Aorta (tissue), 5 donors: ENCODE data around the gene KIF26B. TPM values are rescaled to one million over a fixed set of nuclear protein-coding genes. Genes with fewer than 3 reads are reported as not detected.

Source experiments
- ATAC-seq: fragments of 200-7000 bp; cut with Tn5 transposase; one replicate; pipeline ENCODE4 v1.9.1; 2022; ENCODE audit warnings: moderate library complexity; ENCODE audit not compliant: low FRiP score
- DNase-seq, 2 donors: peaks; one replicate each; pipeline ENCODE4 v3.0.0-alpha.2; 2020
- H3K27ac ChIP-seq, 2 donors: one replicate each; pipeline ENCODE4 v1.5.1; 2013; ENCODE audit warnings: low read length in 2 of 2, mild to moderate bottlenecking in 2 of 2, moderate library complexity in 2 of 2, control low read depth in 1 of 2, inconsistent platforms in 1 of 2, low read depth in 1 of 2
- H3K27me3 ChIP-seq, 2 donors: one replicate each; pipeline ENCODE4 v1.6.1; 2013; ENCODE audit warnings: control low read depth in 1 of 2, low read length in 1 of 2, mild to moderate bottlenecking in 1 of 2, moderate library complexity in 1 of 2; ENCODE audit not compliant: insufficient read depth in 2 of 2, control insufficient read depth in 1 of 2
- H3K36me3 ChIP-seq, 2 donors: one replicate each; pipeline ENCODE4 v1.6.1; 2013; ENCODE audit warnings: control low read depth in 1 of 2, low read length in 1 of 2, mild to moderate bottlenecking in 1 of 2; ENCODE audit not compliant: insufficient read depth in 2 of 2, control insufficient read depth in 1 of 2
- H3K4me1 ChIP-seq, 2 donors: one replicate each; pipeline ENCODE4 v1.6.1; 2013; ENCODE audit warnings: low read length in 2 of 2, control low read depth in 1 of 2, mild to moderate bottlenecking in 1 of 2, moderate library complexity in 1 of 2; ENCODE audit not compliant: insufficient read depth in 2 of 2, control insufficient read depth in 1 of 2
- H3K4me3 ChIP-seq, 2 donors: one replicate each; pipeline ENCODE4 v1.5.1; 2013; ENCODE audit warnings: low read length in 2 of 2, control low read depth in 1 of 2, mild to moderate bottlenecking in 1 of 2
- H3K9me3 ChIP-seq: one replicate; pipeline ENCODE4 v1.6.1; 2013; ENCODE audit warnings: mild to moderate bottlenecking, low read length; ENCODE audit not compliant: control insufficient read depth
- WGBS, 2 donors: extraction: QIAGEN DNeasy Blood & Tissue Kit; methylation state at CpG; one replicate each; pipeline ENCODE4 v1.1.7; 2013; 5-methylcytosine and 5-hydroxymethylcytosine counted together
- intact Hi-C, 2 donors: fragments of 100-400 bp; cut with DNase I; formaldehyde crosslinking; loops; one replicate each; pipeline versions ENCODE4 v1.14.2 to v1.15.0; 2022
- polyA plus RNA-seq, 2 donors: library from polyadenylated mRNA; stranded (reverse); fragments of 200-250 nt; gene quantifications; one replicate each; pipeline ENCODE4 v1.2.3, GENCODE V29; 2013
- total RNA-seq, 2 donors: library from RNA; stranded (reverse); fragmentation: NEBNext Ultra II Directional; extraction: Animal tissue kit (Norgen Biotek cat#: 25700); gene quantifications; one replicate each; pipeline ENCODE4 v1.2.1, GENCODE V29; 2021
- donor health status: healthy with polysubstance abuse.
- donor health status: Bipolar disorder and iron deficiency.
- donor health status: DM: no; HTN: no; CAD: no.
- donor health status: DM: no; HTN: no; CAD: no.
- donor health status: DM: yes; HTN: yes; CAD: no.

The KIF26B gene
- total and polyA plus RNA-seq, 4 donors, result under 0.01 to 0.58 (median 0.30) TPM

- Histone ChIP-seq H3K4me3 (no peak overlapping the region), H3K27me3 (no peaks in the 10 kb centered on the region), H3K9me3 (no peaks in the 10 kb centered on the region), H3K27ac (no peak overlapping the region), H3K4me1 (no peaks in the 10 kb centered on the region), H3K36me3 (no peaks in the 10 kb centered on the region)
- intact Hi-C loops, result no loop called here
- WGBS, 2 donors, result 73 to 76% methylated on average over 21 of the region's 21 CpGs
- DNase-seq (no peak), ATAC-seq (no peak)
These were observed 210.6 kb downstream of the KIF26B start for GRCh38 chr1:245365095-245366020.

- Histone ChIP-seq H3K4me3 (no peak overlapping the region), H3K36me3 (no peaks in the 10 kb centered on the region), H3K4me1 (no peaks in the 10 kb centered on the region), H3K27ac (no peak overlapping the region), H3K9me3 (no peaks in the 10 kb centered on the region), H3K27me3 (no peaks in the 10 kb centered on the region)
- ATAC-seq (no peak), DNase-seq (no peak)
- intact Hi-C loops, result no loop called here
- WGBS, 2 donors, result 95 to 96% methylated on average over 19 of the region's 19 CpGs
These were observed 212.1 kb downstream of the KIF26B start for GRCh38 chr1:245366886-245367285.

DNA sequence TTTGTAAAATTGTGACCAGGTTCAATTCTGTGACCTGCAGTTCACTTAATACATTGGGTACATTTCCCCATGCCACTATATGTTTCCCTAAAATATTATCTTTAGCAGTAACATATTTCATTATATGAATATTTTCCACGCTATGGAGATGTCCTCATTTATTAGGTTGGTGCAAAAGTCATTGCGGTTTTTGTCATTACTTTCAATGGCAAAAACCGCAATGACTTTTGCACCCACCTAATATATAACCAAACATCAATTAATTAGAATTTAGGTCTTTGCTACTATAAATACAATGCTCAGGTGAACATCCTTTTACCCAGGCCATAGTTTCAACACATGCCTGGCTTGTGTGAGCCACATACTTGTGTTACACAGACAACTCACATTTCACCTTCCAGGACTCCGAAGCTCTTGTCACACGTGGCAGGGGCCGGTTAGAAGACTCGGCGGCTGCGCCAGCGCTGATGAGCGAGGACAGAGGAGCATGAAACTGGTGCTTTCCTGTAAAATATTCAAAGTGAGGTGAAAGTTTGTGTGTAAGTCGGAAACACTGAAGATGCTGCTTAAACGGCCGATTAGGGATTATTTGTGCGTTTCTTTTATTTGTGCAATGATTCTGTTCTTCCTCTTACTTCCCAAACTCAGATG, 215.5 kb downstream of the KIF26B start:
- ATAC-seq (no peak), DNase-seq (no peak)
- intact Hi-C loops, result no loop called here
- Histone ChIP-seq H3K27ac (no peak overlapping the region), H3K4me1 (no peaks in the 10 kb centered on the region), H3K27me3 (no peaks in the 10 kb centered on the region), H3K36me3 (no peaks in the 10 kb centered on the region), H3K9me3 (no peaks in the 10 kb centered on the region), H3K4me3 (no peak overlapping the region)
- 86 to 90% methylated on average over 15 of the region's 15 CpGs for WGBS, 2 donors

DNA sequence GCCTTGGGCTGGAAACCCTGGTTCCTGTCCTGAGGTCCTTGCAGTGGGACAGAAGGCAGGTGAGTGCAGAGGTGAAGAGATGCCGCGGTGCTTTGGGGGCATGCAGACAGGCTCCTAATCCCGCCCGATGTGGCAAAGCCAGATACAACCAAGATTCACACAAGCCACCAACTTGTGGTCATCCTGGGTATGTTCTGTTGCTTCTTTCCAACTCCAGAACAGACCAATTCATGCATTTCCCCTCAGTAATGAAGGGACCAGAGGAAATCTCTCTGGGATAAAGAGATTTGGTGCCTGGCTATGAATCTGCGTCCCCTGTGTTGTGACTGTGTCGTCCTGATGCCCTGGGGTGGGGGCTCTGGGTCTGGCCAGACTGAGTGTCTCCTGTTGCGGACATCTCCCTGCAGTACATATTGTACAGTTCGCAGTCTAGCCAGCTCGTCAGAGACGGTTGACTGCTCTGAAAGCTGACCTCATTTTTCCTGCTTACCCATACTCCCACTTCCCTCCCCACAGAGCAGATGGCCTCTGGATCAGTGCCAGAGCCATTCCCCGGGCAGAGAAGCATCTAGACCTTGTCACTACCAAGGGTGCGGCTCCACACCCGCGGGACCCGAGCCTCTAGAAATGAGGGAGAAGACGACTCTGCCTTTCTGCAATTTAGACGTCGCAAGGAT, 216.3 kb downstream of the KIF26B start:
- Histone ChIP-seq H3K4me1 (no peaks in the 10 kb centered on the region), H3K9me3 (no peaks in the 10 kb centered on the region), H3K4me3 (no peak overlapping the region), H3K36me3 (no peaks in the 10 kb centered on the region), H3K27ac (no peak overlapping the region), H3K27me3 (no peaks in the 10 kb centered on the region)
- intact Hi-C loops, result no loop called here
- no peak for DNase-seq
- 68 to 73% methylated on average over 18 of the region's 18 CpGs for WGBS, 2 donors
- peak; percentile 24 for ATAC-seq

DNA sequence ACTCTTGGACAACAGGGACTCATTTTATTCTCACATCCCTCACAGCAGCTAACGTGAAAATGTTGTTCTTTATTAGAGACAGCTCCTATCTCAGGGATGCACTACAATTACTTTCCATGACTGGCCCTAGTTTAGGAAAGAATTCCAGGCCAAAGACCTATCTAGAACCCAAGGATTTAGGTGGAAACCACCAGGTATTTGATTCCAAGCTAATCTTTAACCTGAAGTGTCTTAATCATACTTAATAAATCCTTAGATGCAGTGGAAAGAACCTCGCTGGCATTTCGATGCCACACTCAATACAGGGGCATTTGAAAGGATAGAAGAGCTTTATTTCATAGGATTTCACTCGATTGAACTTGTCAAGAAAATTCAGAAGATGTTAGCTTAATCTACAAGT, 218.3 kb downstream of the KIF26B start:
- 82 to 86% methylated on average over 4 of the region's 4 CpGs for WGBS, 2 donors
- H3K27me3 ChIP-seq, result no peaks in the 10 kb centered on the region

GRCh38 chr1:245375789-245376460, 221.1 kb downstream of the KIF26B start:
- 87% methylated on average over 12 of the region's 12 CpGs for WGBS, 2 donors
- intact Hi-C loops, result no loop called here

More for the DNA sequence above, 218.3 kb downstream of the KIF26B start:
- intact Hi-C loops, result no loop called here
- ATAC-seq, result no peak
- H3K4me1 ChIP-seq, result no peaks in the 10 kb centered on the region
- no peak overlapping the region for H3K4me3 ChIP-seq
- no peak overlapping the region for H3K27ac ChIP-seq
- H3K36me3 ChIP-seq, result no peaks in the 10 kb centered on the region
- no peaks in the 10 kb centered on the region for H3K9me3 ChIP-seq
- DNase-seq, result no peak

DNA sequence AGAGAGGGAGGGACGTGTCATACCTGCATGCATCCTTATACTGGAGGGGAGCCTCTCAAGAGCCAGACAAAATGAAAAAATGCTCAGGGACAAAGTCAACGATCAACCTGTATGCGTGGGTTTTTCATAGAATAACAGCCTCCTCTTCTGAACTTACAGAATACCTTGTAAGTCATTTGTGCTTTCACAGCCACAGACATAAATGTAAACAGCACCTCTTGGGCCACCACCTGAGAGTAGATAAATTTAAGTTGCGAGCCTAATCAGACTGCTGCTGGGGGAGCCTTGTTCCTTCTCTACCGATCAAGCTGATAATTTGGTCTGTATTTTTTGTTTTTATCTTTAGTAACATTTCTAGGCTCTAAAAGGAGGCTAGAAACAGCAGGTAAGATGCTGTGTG, 223.1 kb downstream of the KIF26B start:
- DNase-seq (no peak), ATAC-seq (no peak)
- Histone ChIP-seq H3K4me1 (no peaks in the 10 kb centered on the region), H3K27me3 (no peaks in the 10 kb centered on the region), H3K4me3 (no peak overlapping the region), H3K36me3 (no peaks in the 10 kb centered on the region), H3K27ac (no peak overlapping the region), H3K9me3 (no peaks in the 10 kb centered on the region)
- intact Hi-C loops, result no loop called here
- 78 to 81% methylated on average over 5 of the region's 5 CpGs for WGBS, 2 donors

More at GRCh38 chr1:245375789-245376460, 221.1 kb downstream of the KIF26B start:
- no peak overlapping the region for H3K27ac ChIP-seq
- H3K27me3 ChIP-seq, result no peaks in the 10 kb centered on the region
- no peaks in the 10 kb centered on the region for H3K4me1 ChIP-seq
- DNase-seq, result no peak
- H3K36me3 ChIP-seq, result no peaks in the 10 kb centered on the region
- H3K9me3 ChIP-seq, result no peaks in the 10 kb centered on the region
- no peak overlapping the region for H3K4me3 ChIP-seq
- no peak for ATAC-seq

GRCh38 chr1:245378311-245378722, 223.5 kb downstream of the KIF26B start:
- intact Hi-C loops, result no loop called here
- Histone ChIP-seq H3K4me3 (no peak overlapping the region), H3K27me3 (no peaks in the 10 kb centered on the region), H3K36me3 (no peaks in the 10 kb centered on the region), H3K27ac (no peak overlapping the region), H3K9me3 (no peaks in the 10 kb centered on the region), H3K4me1 (no peaks in the 10 kb centered on the region)
- no peak for ATAC-seq
- WGBS, 2 donors, result 32 to 35% methylated on average over 2 of the region's 2 CpGs
- DNase-seq, result no peak
